ENCODE measurements around the gene FKBP4.

DNA sequence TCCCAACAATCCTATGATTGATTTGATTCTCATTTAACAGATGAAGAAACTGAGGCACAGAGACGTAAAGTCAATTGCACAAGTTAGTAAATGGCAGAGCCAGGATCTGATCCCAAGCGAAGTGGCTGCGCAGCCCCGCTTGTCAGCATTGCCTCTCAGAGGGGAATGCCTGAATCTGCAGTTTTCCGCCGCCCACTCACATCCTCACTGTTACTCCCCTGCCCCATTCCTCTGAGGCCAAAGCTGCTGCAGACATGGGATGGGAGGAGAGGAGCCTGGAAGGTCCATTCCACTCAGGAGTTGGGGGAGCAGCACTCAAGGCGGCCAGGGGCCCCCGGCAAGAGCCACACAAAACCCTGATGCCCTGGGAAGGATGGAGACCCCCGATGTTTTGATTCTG is 39.0 kb downstream of the FKBP4 start:
- TF ChIP-seq, protein P1, sequence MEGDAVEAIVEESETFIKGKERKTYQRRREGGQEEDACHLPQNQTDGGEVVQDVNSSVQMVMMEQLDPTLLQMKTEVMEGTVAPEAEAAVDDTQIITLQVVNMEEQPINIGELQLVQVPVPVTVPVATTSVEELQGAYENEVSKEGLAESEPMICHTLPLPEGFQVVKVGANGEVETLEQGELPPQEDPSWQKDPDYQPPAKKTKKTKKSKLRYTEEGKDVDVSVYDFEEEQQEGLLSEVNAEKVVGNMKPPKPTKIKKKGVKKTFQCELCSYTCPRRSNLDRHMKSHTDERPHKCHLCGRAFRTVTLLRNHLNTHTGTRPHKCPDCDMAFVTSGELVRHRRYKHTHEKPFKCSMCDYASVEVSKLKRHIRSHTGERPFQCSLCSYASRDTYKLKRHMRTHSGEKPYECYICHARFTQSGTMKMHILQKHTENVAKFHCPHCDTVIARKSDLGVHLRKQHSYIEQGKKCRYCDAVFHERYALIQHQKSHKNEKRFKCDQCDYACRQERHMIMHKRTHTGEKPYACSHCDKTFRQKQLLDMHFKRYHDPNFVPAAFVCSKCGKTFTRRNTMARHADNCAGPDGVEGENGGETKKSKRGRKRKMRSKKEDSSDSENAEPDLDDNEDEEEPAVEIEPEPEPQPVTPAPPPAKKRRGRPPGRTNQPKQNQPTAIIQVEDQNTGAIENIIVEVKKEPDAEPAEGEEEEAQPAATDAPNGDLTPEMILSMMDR (IDR thresholded peaks at IDR 0.05; ENCODE audit: insufficient read depth, low read depth, low read length), result no peak
- no peak for TF ChIP-seq EZH2 (IDR thresholded peaks at IDR 0.05; ENCODE audit: insufficient read depth, low read length)

Measured in astrocyte (in vitro differentiated cells and primary cell).